ENCODE measurements around the gene EPS15.

- TF ChIP-seq, protein P1, sequence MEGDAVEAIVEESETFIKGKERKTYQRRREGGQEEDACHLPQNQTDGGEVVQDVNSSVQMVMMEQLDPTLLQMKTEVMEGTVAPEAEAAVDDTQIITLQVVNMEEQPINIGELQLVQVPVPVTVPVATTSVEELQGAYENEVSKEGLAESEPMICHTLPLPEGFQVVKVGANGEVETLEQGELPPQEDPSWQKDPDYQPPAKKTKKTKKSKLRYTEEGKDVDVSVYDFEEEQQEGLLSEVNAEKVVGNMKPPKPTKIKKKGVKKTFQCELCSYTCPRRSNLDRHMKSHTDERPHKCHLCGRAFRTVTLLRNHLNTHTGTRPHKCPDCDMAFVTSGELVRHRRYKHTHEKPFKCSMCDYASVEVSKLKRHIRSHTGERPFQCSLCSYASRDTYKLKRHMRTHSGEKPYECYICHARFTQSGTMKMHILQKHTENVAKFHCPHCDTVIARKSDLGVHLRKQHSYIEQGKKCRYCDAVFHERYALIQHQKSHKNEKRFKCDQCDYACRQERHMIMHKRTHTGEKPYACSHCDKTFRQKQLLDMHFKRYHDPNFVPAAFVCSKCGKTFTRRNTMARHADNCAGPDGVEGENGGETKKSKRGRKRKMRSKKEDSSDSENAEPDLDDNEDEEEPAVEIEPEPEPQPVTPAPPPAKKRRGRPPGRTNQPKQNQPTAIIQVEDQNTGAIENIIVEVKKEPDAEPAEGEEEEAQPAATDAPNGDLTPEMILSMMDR (conservative IDR thresholded peaks at IDR 0.05; ENCODE audit: low read length) = no peak
- no peak for TF ChIP-seq EZH2phosphoT487 (IDR thresholded peaks at IDR 0.05; ENCODE audit: borderline replicate concordance)
Measured at GRCh38 chr1:51497340-51497739, 21.7 kb downstream of the EPS15 start.

All from Loucy (cell line).